WERI-Rb-1 (cell line): ENCODE results near the gene TULP4.

Source experiments
- DNase-seq: peaks from one replicate; pipeline ENCODE4 v3.0.0-alpha.2; 2020
- H3K27ac ChIP-seq: fragments of 250-450 bp; sonication (Bioruptor Pico); 2 replicates; pipeline ENCODE4 v1.5.1; 2020; ENCODE audit warnings: mild to moderate bottlenecking, moderate library complexity
- H3K27me3 ChIP-seq: fragments of 250-450 bp; sonication (Bioruptor Pico); 2 replicates; pipeline ENCODE4 v1.5.1; 2021; ENCODE audit warnings: mild to moderate bottlenecking, low read depth, moderate library complexity; ENCODE audit not compliant: insufficient read depth, severe bottlenecking
- H3K36me3 ChIP-seq: fragments of 250-450 bp; sonication (Bioruptor Pico); 2 replicates; pipeline ENCODE4 v1.5.1; 2020; ENCODE audit warnings: mild to moderate bottlenecking, moderate library complexity
- H3K4me3 ChIP-seq: 2 replicates; pipeline ENCODE4 v1.5.1; 2011; ENCODE audit warnings: low read depth, mild to moderate bottlenecking, control low read depth, low read length
- H3K9me3 ChIP-seq: fragments of 250-450 bp; sonication (Bioruptor Pico); 2 replicates; pipeline ENCODE4 v1.5.1; 2021; ENCODE audit warnings: mild to moderate bottlenecking, moderate library complexity; ENCODE audit not compliant: severe bottlenecking
- CTCF ChIP-seq: IDR thresholded peaks from 2 replicates; pipeline ENCODE4 v1.5.1; 2011; ENCODE audit warnings: low read depth, mild to moderate bottlenecking, control low read depth, inconsistent platforms, low read length

The TULP4 gene

GRCh38 chr6:158459726-158460125 lies 147.5 kb downstream of the TULP4 start:
- no peak for TF ChIP-seq CTCF
- no peaks in the 10 kb centered on the region for H3K27me3 ChIP-seq
- H3K36me3 ChIP-seq: peaks cover 59% of the 10 kb centered on the region
- H3K27ac ChIP-seq: no peak overlapping the region
- no peak overlapping the region for H3K4me3 ChIP-seq
- H3K9me3 ChIP-seq: no peaks in the 10 kb centered on the region
- no peak for DNase-seq

GRCh38 chr6:158460602-158461169 lies 148.4 kb downstream of the TULP4 start:
- no peak for DNase-seq
- H3K27ac ChIP-seq: no peak overlapping the region
- H3K4me3 ChIP-seq: no peak overlapping the region
- peaks cover 68% of the 10 kb centered on the region for H3K36me3 ChIP-seq
- no peaks in the 10 kb centered on the region for H3K27me3 ChIP-seq
- TF ChIP-seq CTCF: no peak
- H3K9me3 ChIP-seq: no peaks in the 10 kb centered on the region

- Histone ChIP-seq H3K4me3 (no peak overlapping the region), H3K9me3 (no peaks in the 10 kb centered on the region), H3K27me3 (no peaks in the 10 kb centered on the region), H3K36me3 (peaks cover 58% of the 10 kb centered on the region), H3K27ac (no peak overlapping the region)
- no peak for TF ChIP-seq CTCF
- DNase-seq: no peak
Observed at GRCh38 chr6:158461954-158462353, 149.7 kb downstream of the TULP4 start.

GRCh38 chr6:158464483-158464882 lies 152.2 kb downstream of the TULP4 start:
- H3K27ac ChIP-seq: no peak overlapping the region

GRCh38 chr6:158465257-158465656 lies 153.0 kb downstream of the TULP4 start:
- TF ChIP-seq CTCF: no peak
- H3K27ac ChIP-seq: no peak overlapping the region
- no peak overlapping the region for H3K4me3 ChIP-seq
- no peaks in the 10 kb centered on the region for H3K9me3 ChIP-seq
- peaks cover 42% of the 10 kb centered on the region for H3K36me3 ChIP-seq
- no peaks in the 10 kb centered on the region for H3K27me3 ChIP-seq
- DNase-seq: no peak

More at GRCh38 chr6:158464483-158464882, 152.2 kb downstream of the TULP4 start:
- TF ChIP-seq CTCF: no peak
- H3K36me3 ChIP-seq: peaks cover 43% of the 10 kb centered on the region
- H3K9me3 ChIP-seq: no peaks in the 10 kb centered on the region
- no peak for DNase-seq
- H3K27me3 ChIP-seq: no peaks in the 10 kb centered on the region
- no peak overlapping the region for H3K4me3 ChIP-seq

GRCh38 chr6:158465747-158466146 lies 153.5 kb downstream of the TULP4 start:
- no peaks in the 10 kb centered on the region for H3K9me3 ChIP-seq
- no peak overlapping the region for H3K4me3 ChIP-seq
- H3K36me3 ChIP-seq: peaks cover 42% of the 10 kb centered on the region
- no peak for TF ChIP-seq CTCF
- no peaks in the 10 kb centered on the region for H3K27me3 ChIP-seq
- H3K27ac ChIP-seq: no peak overlapping the region
- no peak for DNase-seq
